GM12878 (cell line): ENCODE data around the gene ATP6V1G2. TPM values are rescaled to one million over a fixed set of nuclear protein-coding genes. Genes with fewer than 3 reads are reported as not detected.

ENCODE experiments used
- ATAC-seq: fragments of 200-7000 bp; cut with Tn5 transposase; 3 replicates; pipeline ENCODE4 v1.9.1; 2020; ENCODE audit warnings: mild to moderate bottlenecking, moderate library complexity
- BruUV-seq: library from RNA; stranded (reverse); fragments of 400-500 nt; replicated peaks from 2 replicates; lab custom pipeline; 2021; lab: Mats Ljungman, UMichigan
- CTCF ChIA-PET: fragments of 300-600 bp; sonication (Branson Sonifier 250); formaldehyde crosslinking; extraction: SDS; loops from one replicate; lab custom pipeline; 2021; ENCODE audit warnings: inconsistent platforms; lab: Yijun Ruan, JAX
- POLR2A ChIA-PET: fragments of 350-600 bp; formaldehyde crosslinking; extraction: SDS; loops from one replicate; lab custom pipeline; 2021; ENCODE audit warnings: inconsistent platforms; lab: Charles Lee
- RAD21 ChIA-PET: fragments of 300-600 bp; sonication (Branson Sonifier 250); formaldehyde crosslinking; loops from one replicate; lab custom pipeline; 2023; ENCODE audit warnings: antibody characterized with exemption; ENCODE audit not compliant: unreplicated experiment; lab: Charles Lee
- SMC1A ChIA-PET: fragments of 300-600 bp; sonication (Branson Sonifier 250); formaldehyde crosslinking; loops from one replicate; lab custom pipeline; 2023; ENCODE audit not compliant: unreplicated experiment, uncharacterized antibody; lab: Charles Lee
- DNase-seq: peaks from one replicate; pipeline ENCODE4 v3.0.0-alpha.2; 2011; ENCODE audit warnings: low read depth, low spot score
- FAIRE-seq: peaks from 3 replicates; lab custom pipeline; 2011; peaks lifted over from hg19 to GRCh38; lab: Jason Lieb, UNC
- H2AFZ ChIP-seq: 2 replicates; pipeline ENCODE4 v1.6.0; 2011; ENCODE audit warnings: low read depth, low read length, control low read depth; ENCODE audit not compliant: control insufficient read depth
- H3K27ac ChIP-seq: 2 replicates; pipeline ENCODE4 v1.5.1; 2011; ENCODE audit warnings: control low read depth; ENCODE audit not compliant: control insufficient read depth, insufficient read depth
- H3K27me3 ChIP-seq, 2 experiments: replicated peaks in 1 of 2; 2 replicates each; pipeline versions ENCODE4 v1.6.0 to v1.6.1; 2011; ENCODE audit warnings: low read length in 1 of 2; ENCODE audit not compliant: control insufficient read depth in 2 of 2, insufficient read depth in 2 of 2
- H3K36me3 ChIP-seq, 2 experiments: 2 replicates each; pipeline ENCODE4 v1.5.1; 2011; ENCODE audit warnings: low read length in 1 of 2; ENCODE audit not compliant: control insufficient read depth in 2 of 2, insufficient read depth in 2 of 2
- H3K4me1 ChIP-seq: 2 replicates; pipeline ENCODE4 v1.6.1; 2011; ENCODE audit warnings: mild to moderate bottlenecking, low read length, moderate library complexity, mixed read lengths; ENCODE audit not compliant: control insufficient read depth, insufficient read depth
- H3K4me2 ChIP-seq: 2 replicates; pipeline ENCODE4 v1.6.0; 2011; ENCODE audit warnings: control low read depth; ENCODE audit not compliant: control insufficient read depth, insufficient read depth
- H3K4me3 ChIP-seq: fragments of 200-600 bp; sonication (generic); 2 replicates; pipeline ENCODE4 v1.5.1; 2016
- H3K79me2 ChIP-seq: 2 replicates; pipeline ENCODE4 v1.6.0; 2011; ENCODE audit warnings: low read length; ENCODE audit not compliant: control insufficient read depth, insufficient read depth
- H3K9ac ChIP-seq: 2 replicates; pipeline ENCODE4 v1.8.0; 2011; ENCODE audit warnings: low read length, control low read depth, mixed read lengths; ENCODE audit not compliant: control insufficient read depth, insufficient read depth
- H3K9me3 ChIP-seq: replicated peaks from 3 replicates; pipeline ENCODE4 v1.5.1; 2011; ENCODE audit warnings: mild to moderate bottlenecking, low read length; ENCODE audit not compliant: control insufficient read depth, insufficient read depth
- H4K20me1 ChIP-seq: 2 replicates; pipeline ENCODE4 v1.6.0; 2011; ENCODE audit not compliant: control insufficient read depth, insufficient read depth
- BACH1 ChIP-seq: fragments of 450-650 bp; IDR thresholded peaks from 2 replicates; pipeline ENCODE4 v1.6.1; 2017; ENCODE audit warnings: mild to moderate bottlenecking, borderline replicate concordance
- EGR1 ChIP-seq, 2 experiments: IDR thresholded peaks; 1 replicate in 1 of 2; 2 replicates in 1 of 2; pipeline ENCODE4 v1.6.1; 2011 to 2012; ENCODE audit warnings: low read depth in 2 of 2, low read length in 2 of 2, borderline replicate concordance in 1 of 2, mild to moderate bottlenecking in 1 of 2, moderate library complexity in 1 of 2
- MXI1 ChIP-seq: fragments of 150-350 bp; IDR thresholded peaks from 2 replicates; pipeline ENCODE4 v1.6.1; 2011; ENCODE audit warnings: low read depth, mild to moderate bottlenecking, inconsistent platforms, low read length, improper control_type of control experiment
- SMARCA5 ChIP-seq: fragments of 450-650 bp; IDR thresholded peaks from 2 replicates; pipeline ENCODE4 v1.6.1; 2017; ENCODE audit warnings: mild to moderate bottlenecking
- SP1 ChIP-seq: IDR thresholded peaks from one replicate; pipeline ENCODE4 v1.6.1; 2011; ENCODE audit warnings: low read depth, low read length
- STAT1 ChIP-seq: fragments of 450-650 bp; conservative IDR thresholded peaks from 2 replicates; pipeline ENCODE4 v1.6.1; 2014; ENCODE audit warnings: antibody characterized with exemption, mild to moderate bottlenecking
- STAT3 ChIP-seq: IDR thresholded peaks from 2 replicates; pipeline ENCODE4 v1.6.1; 2011; ENCODE audit warnings: low read depth, low read length, improper control_type of control experiment
- TAF1 ChIP-seq: IDR thresholded peaks from 2 replicates; pipeline ENCODE4 v1.6.1; 2011; ENCODE audit warnings: mild to moderate bottlenecking, low read depth, low read length, borderline replicate concordance
- WGBS: methylation state at CpG from one replicate; pipeline ENCODE4 v1.1.6; 2016; ENCODE audit warnings: low lambda C conversion rate; ENCODE audit not compliant: insufficient replicate concordance, insufficient coverage; ENCODE audit errors: missing lambda C conversion rate; 5-methylcytosine and 5-hydroxymethylcytosine counted together
- in situ Hi-C: fragments of 300-500 bp; cut with MboI; formaldehyde crosslinking; loops from 9 replicates; pipeline ENCODE4 v1.14.3; 2018; ENCODE audit warnings: mixed read lengths
- intact Hi-C: fragments of 100-400 bp; cut with micrococcal nuclease; formaldehyde crosslinking; loops from one replicate; pipeline ENCODE4 v1.14.2; 2022; ENCODE audit not compliant: unreplicated experiment
- polyA plus RNA-seq, 11 experiments: library from polyadenylated mRNA; depleted of rRNA in 4 of 11; unstranded in 6 of 11; stranded (reverse) in 5 of 11; fragments of >200 nt; fragmentation: Nextera tagmentation in 4 of 11; fragmentation: Illumina TruSeq in 1 of 11; extraction: Ambion mirVana in 4 of 11; extraction: Trizol in 1 of 11; gene quantifications; 1 replicate in 1 of 11; 2 replicates in 10 of 11; pipeline versions ENCODE4 v1.2.1 to v1.2.3, GENCODE V29; 2011 to 2016; ENCODE audit warnings: inconsistent platforms in 2 of 11, missing spikeins in 2 of 11, low read depth in 1 of 11
- total RNA-seq, 4 experiments: library from RNA; depleted of rRNA in 3 of 4; stranded (reverse); fragments of >200 nt in 3 of 4; fragmentation: Illumina TruSeq in 1 of 4; extraction: Trizol in 1 of 4; gene quantifications; 2 replicates each; pipeline versions ENCODE4 v1.2.1 to v1.2.3, GENCODE V29; 2013 to 2021
- TF ChIP-seq, protein P1 (sequence below): IDR thresholded peaks from 2 replicates; pipeline ENCODE4 v1.6.1; 2012; ENCODE audit warnings: mild to moderate bottlenecking, low read depth, low read length

The ATP6V1G2 gene
- total and polyA plus RNA-seq, 10 of the 15 experiments (the other 5 are each of a cell fraction or from before 2014, with no cell fraction given): 0.45 to 8.9 (median 2.8) TPM

DNA sequence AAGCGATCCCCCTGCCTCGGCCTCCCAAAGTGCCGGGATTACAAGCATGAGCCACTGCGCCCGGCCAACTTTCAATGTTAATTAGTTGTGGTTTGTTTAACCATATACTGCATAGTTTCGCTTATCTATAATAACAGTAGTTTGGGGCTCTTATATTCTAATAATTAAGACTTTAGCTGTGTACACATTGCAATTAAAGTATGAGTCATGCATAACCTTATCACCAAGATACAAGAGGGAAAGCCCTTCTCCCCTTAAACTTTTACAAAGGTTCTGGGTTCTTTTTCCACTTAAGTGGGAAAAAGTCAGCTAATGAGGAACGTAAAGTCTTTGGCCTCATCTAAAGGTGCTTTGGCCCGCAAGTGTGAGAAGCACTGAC lies 20.9 kb downstream of the ATP6V1G2 start (continued):
- TF ChIP-seq, protein P1, sequence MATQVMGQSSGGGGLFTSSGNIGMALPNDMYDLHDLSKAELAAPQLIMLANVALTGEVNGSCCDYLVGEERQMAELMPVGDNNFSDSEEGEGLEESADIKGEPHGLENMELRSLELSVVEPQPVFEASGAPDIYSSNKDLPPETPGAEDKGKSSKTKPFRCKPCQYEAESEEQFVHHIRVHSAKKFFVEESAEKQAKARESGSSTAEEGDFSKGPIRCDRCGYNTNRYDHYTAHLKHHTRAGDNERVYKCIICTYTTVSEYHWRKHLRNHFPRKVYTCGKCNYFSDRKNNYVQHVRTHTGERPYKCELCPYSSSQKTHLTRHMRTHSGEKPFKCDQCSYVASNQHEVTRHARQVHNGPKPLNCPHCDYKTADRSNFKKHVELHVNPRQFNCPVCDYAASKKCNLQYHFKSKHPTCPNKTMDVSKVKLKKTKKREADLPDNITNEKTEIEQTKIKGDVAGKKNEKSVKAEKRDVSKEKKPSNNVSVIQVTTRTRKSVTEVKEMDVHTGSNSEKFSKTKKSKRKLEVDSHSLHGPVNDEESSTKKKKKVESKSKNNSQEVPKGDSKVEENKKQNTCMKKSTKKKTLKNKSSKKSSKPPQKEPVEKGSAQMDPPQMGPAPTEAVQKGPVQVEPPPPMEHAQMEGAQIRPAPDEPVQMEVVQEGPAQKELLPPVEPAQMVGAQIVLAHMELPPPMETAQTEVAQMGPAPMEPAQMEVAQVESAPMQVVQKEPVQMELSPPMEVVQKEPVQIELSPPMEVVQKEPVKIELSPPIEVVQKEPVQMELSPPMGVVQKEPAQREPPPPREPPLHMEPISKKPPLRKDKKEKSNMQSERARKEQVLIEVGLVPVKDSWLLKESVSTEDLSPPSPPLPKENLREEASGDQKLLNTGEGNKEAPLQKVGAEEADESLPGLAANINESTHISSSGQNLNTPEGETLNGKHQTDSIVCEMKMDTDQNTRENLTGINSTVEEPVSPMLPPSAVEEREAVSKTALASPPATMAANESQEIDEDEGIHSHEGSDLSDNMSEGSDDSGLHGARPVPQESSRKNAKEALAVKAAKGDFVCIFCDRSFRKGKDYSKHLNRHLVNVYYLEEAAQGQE: no peak
- TF ChIP-seq MXI1 (no peak), SP1 (no peak), BACH1 (no peak), EGR1 (IDR thresholded peaks at IDR 0.05; ENCODE audit: borderline replicate concordance in 1 of 2, low read depth in 2 of 2, low read length in 2 of 2) (no peak), SMARCA5 (no peak), STAT3 (no peak), STAT1 (no peak)

DNA sequence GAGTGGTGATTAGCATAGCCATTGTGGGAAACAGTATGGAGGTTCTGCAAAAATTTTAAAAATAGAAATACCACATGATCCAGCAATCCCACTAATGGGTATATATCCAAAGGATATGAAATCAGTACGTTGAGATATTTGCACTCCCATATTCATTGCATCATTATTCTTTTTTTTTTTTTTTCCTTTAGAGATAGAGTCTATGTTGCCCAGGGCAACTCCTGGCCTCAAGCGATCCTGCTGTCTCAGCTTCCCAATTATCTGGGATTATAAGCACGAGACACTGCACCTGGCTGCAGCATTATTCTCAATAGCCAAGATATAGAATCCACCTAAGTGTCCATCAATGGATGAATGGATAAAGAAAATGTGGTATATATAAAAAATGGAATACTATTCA lies 24.6 kb downstream of the ATP6V1G2 start:
- no TSS peak for BruUV-seq
- ATAC-seq: no peak
- H3K36me3 ChIP-seq: no peaks in the 10 kb centered on the region
- no peaks in the 10 kb centered on the region for H3K27me3 ChIP-seq
- CTCF ChIA-PET: no interaction called here
- H3K27ac ChIP-seq: no peak overlapping the region
- H3K4me2 ChIP-seq: no peak overlapping the region
- RAD21 ChIA-PET: no interaction called here
- H3K9ac ChIP-seq: no peak overlapping the region
- in situ Hi-C loops: no loop called here
- FAIRE-seq: no peak
- no peak for DNase-seq
- no peaks in the 10 kb centered on the region for H3K9me3 ChIP-seq
- H4K20me1 ChIP-seq: no peaks in the 10 kb centered on the region
- TF ChIP-seq TAF1: no peak
- TF ChIP-seq, all 136 proteins: peak for 0
- no peaks in the 10 kb centered on the region for H3K4me1 ChIP-seq
- no peaks in the 10 kb centered on the region for H3K79me2 ChIP-seq
- no peak overlapping the region for H2AFZ ChIP-seq
- ChIA-PET SMC1A (no interaction called here), POLR2A (interaction anchor here (0.6 kb wide), 1 partner anchor 44 kb away, joined by 3 read pairs; no protein-coding TSS in a partner anchor)
- no peak overlapping the region for H3K4me3 ChIP-seq
- 40% methylated on average over 3 of the region's 3 CpGs for WGBS
- intact Hi-C loops: no loop called here
